GM11168 (cell line): ENCODE results near the gene TMCO4.
"Not testable (repeated sequence)": the region's sequence is repeated elsewhere in the genome, so short reads cannot be mapped to it uniquely, and the experiment has no call there.

Source experiments
- in situ Hi-C: fragments of 300-500 bp; cut with MboI; formaldehyde crosslinking; loops from one replicate; pipeline ENCODE4 v1.12.0; 2022; ENCODE audit warnings: low sequenced_read_pairs; ENCODE audit not compliant: unreplicated experiment

The TMCO4 gene

DNA sequence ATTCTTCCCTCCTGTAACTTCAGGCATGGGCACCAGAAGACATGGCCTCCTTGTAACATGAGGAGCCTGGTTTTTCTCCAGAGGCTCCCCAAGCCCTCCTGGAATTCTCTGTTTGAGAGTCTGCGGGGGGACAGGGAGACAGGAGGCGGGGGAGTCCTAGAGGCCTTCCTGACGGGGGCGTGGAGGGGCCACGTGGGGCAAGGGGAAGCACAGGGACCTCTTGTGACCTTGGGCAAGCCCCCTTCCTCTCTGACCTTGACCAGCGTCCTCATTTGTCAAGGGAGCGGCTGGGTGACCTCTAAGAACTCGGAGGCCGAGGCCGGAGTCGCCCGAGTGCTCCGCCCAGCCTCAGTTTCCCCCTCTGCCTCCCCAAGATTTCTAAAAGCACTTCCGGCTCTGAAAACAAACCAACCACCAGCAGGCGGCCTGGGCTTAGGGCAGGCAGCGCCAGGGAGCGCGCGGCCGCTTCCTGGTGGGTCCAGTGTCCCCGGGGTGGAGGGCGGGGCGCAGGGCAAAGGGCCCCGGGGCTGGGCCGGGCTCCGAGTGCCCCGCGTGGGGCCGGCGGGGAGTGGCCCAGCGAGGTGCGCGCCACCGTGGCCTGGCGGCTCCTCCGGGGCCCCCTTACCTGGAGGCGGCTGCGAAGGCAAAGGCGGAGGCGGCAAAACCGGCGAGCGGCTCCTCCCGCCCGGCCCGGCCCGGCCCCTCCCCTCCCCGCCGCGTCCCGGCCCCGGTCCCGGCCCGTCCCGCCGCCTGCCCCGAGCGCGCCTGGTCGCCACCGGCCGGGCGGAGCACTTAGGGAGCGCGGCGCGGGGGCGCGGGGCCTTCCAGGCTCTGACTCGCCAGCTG, at the start of gene TMCO4:
Gene TMCO4 (minus strand): TSS at position 687 of the 846 bp plus-strand sequence. CDS start 19,158 bp downstream, outside the sequence.
- in situ Hi-C loops: no loop called here

DNA sequence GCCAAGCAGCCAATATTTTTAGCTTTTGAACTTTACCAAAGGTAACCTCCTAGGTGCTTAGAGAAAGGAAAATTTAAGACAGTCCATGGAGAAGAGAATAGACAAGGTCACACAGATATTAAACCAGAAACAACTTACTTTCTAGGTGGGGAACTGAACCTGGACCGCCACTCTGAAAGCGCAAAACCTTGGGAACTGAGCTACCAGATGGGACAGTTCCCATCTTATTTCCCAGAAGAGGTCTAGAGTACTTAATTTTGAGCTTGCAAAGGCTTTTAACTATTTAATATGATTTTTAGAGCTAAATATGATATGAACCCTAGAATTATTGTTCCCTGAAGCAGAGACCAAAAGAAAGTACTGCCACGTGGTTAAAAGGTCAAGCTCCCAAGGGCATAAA, 49.6 kb upstream of the TMCO4 start:
- in situ Hi-C loops: not testable (repeated sequence)

DNA sequence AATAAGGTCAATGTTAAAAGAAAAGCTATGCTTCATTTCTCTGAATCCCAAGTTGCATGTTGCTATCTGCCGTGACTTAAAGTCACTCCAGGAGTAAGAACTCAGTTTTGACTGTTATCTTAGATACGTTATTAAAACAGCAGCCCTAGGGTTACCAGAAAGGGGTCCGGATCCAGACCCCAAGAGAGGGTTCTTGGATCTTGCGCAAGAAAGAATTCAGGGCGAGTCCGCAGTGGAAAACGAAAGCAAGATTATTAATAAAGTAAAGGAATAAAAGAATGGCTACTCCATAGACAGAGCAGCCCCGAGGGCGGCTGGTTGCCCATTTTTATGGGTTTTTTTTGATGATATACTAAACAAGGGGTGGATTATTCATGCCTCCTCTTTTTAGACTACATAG, 47.6 kb upstream of the TMCO4 start:
- in situ Hi-C loops: not testable (repeated sequence)

DNA sequence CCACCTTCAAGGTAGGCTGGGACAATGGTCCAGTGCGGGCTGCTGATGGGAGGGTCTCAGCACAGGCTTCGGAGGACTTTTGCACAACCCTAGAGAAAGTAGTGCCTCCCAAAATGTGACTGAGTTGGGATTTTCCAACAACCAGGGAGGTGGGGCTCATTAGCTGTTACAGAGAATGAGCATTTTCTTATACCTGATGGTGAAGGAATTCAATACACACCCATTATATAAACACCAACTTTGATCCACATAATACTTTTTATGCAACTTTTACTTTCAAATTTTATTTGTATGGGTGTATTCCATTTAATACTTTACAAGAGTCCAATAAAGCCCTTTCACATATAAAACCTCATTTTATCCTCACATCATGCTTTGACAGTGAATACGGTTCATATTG, 46.6 kb upstream of the TMCO4 start:
- in situ Hi-C loops: no loop called here

DNA sequence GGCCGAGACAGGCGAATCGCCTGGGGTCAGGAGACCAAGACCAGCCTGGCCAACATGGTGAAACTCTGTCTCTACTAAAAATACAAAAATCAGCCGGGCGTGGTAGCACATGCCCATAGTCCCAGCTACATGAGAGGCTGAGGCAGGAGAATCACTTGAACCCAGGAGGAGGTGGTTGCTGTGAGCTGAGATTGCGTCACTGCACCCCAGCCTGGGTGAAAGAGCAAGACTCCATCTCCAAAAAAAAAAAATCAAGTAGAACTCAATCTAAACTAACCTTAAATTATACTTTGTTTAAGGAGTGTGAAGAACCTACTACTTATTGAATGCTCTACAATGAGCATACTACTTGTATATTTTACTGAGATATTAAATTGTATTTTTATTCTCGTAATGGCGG, 45.8 kb upstream of the TMCO4 start:
- in situ Hi-C loops: no loop called here

DNA sequence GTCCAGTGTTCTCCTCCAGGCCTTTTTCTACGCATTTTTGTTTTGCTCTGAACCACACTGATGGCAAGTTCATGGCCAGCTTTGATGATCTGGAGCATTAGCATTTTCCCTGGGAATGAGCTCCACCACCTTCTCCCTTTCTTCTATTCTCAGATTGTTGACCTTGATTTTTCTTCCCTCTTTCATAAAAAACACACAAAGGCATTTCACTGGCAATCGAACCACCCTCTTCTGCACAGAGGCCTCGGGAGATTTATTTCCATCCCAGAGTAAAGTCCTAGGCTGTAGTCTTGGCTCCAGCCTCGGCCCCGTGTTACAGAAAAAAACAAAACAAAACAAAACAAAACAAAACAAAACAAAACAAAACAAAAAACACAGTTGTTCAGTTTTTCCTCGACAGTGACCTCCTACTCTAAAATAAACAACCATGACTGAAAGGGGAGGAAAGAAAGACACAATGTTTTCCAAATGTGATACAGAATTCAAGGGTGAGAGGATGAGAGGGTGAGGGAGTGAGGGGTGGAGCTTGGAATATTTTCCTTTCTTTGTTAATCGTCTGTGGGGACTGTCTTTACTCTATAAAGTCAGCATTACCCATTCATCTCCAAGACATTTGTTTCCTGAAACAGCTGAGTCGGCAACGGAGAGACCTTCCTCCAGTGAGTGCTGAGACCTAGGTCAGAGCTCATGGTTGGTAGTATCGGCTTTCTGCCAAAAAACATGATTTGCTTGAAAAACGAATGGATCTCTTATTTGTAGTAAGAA, 45.2 kb upstream of the TMCO4 start:
- in situ Hi-C loops: no loop called here

DNA sequence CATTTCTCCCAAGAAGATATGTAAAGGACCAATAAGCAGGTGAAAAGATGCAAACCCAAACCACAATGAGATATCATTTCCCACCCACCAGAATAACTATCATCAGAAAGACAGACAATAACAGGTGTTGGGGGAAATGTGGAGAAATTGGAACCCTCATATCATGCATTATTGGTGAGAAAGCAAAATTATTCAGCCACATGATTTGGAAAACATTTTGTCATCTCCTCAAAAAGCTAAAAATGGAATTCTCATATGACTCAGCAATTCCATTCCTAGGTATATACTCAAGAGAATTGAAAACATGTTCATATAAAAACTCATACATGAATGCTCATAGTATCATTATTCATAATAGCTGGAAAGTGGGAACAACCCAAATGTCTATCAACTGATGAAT, 40.5 kb upstream of the TMCO4 start:
- in situ Hi-C loops: no loop called here

- in situ Hi-C loops: no loop called here
These were observed 38.1 kb upstream of the TMCO4 start for GRCh38 chr1:19837866-19838265.

GRCh38 chr1:19835578-19835977, 35.9 kb upstream of the TMCO4 start:
- in situ Hi-C loops: no loop called here

DNA sequence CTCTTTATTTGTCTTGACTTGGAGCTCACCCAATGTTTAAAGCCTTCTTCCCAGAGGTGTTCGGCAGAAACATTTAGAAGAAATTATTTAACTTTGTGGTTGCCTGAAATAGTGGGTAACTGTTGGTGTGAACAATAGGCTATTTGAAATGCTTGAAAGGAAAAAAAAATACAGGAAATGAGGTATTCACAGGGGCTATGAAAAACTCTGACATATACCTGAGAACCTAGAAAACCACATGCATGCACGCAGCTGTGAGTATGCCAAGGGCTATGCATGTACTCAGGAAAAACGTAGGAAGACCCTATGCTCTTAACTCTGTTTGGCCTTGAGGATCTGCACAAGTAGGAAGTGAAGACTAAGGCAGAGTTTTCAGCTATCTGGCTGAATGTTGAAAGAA, 31.7 kb upstream of the TMCO4 start:
- in situ Hi-C loops: no loop called here

GRCh38 chr1:19828546-19828945, 28.8 kb upstream of the TMCO4 start:
- in situ Hi-C loops: no loop called here

DNA sequence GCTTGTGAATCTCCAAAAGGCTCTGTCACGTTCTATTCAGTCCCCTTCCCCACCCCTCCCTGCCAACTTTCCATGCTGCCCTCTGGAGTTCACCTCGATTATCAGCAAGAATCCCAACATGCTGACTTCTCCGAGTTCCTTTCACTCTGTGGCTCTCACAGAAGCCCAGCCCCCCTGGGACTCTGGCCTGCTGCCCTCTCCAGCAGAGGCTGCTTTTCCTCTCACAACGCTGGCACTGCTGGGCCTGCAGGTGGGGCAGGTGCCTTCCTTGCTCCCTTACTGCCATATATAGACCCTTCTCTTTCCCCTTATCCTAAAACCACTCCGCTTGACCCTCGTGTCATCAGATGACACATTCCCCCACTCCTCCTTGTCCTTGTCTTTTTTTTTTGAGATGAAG, 25.6 kb upstream of the TMCO4 start:
- in situ Hi-C loops: no loop called here

- in situ Hi-C loops: no loop called here
These were observed 24.8 kb upstream of the TMCO4 start for GRCh38 chr1:19824541-19824940.

- in situ Hi-C loops: no loop called here
These were observed 24.3 kb upstream of the TMCO4 start for GRCh38 chr1:19824036-19824435.

- in situ Hi-C loops: no loop called here
These were observed 20.0 kb upstream of the TMCO4 start for GRCh38 chr1:19819701-19820100.

DNA sequence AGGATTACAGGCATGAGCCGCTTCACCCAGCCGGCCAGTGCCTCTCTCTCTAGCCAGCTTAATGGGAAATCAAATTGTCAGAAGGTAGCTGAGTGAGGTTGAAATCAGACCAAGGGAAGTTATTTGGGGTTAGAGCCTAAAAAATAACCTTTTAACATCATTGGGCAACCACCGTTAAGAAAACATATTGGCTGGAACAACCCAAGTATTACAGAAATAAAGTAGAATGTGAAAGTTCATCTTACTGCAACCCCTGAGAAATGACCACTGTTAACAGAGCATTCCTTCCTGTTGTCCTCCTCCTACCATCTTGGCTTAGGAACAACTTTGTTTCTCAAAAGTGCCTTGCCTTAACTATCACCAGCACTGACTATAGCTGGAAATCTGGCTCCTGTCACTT, 18.6 kb upstream of the TMCO4 start:
- in situ Hi-C loops: no loop called here

DNA sequence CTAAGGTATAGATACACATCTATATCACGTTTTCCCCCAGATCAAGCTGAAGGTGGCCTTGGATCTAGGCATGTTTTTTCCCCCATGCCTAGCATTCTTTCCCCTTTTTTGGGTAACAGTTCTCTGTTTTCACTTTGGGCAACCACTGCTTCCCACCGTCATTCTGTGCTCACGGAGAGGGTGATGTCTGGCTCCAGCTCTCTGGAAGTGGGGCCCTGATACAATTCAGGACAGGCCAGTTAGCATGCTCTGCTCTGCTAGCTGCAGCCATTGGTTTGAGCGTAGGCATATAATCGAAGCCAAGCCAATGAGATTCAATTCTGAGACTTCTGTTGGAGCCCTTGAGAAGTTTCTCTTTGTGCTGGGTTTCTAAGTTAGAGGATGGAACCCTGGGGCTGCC, 17.4 kb upstream of the TMCO4 start:
- in situ Hi-C loops: no loop called here

DNA sequence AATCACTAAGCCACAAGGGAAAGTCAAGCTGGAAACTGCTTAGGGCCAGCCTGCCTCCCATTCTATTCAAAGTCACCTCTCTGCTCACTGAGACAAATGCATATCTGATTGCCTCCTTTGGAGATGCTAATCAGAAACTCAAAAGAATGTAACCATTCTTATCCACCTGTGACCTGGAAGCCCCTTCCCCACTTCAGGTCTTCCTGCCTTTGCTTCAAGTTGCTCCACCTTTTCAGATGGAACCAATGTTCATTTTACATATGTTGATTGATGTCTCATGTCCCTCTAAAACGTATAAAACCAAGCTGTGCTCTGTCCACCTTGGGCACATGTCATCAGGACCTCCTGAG, 17.0 kb upstream of the TMCO4 start:
- in situ Hi-C loops: not testable (repeated sequence)

- in situ Hi-C loops: no loop called here
These were observed 16.4 kb upstream of the TMCO4 start for GRCh38 chr1:19815801-19816736.

- in situ Hi-C loops: no loop called here
These were observed 15.2 kb upstream of the TMCO4 start, which contains the start of gene RNF186 for GRCh38 chr1:19814681-19815503. Gene RNF186 (minus strand): TSS chr1:19815283. CDS start chr1:19815101, 182 bp downstream.
